Liver (tissue), 9 donors: Measurements from ENCODE around the gene SPATA13. TPM values are rescaled to one million over a fixed set of nuclear protein-coding genes. Genes with fewer than 3 reads are reported as not detected.

Source experiments
- DNase-seq: peaks from one replicate; pipeline ENCODE4 v3.0.0-alpha.2; 2017; ENCODE audit warnings: low spot score
- H3K27ac ChIP-seq, 2 donors: one replicate each; pipeline ENCODE4 v1.7.0; 2013; ENCODE audit warnings: inconsistent platforms in 2 of 2, low read length in 2 of 2, control low read depth in 1 of 2, low read depth in 1 of 2, mild to moderate bottlenecking in 1 of 2
- H3K27me3 ChIP-seq, 4 donors: one replicate each; pipeline versions ENCODE4 v1.6.1 to v1.7.0; 2013; ENCODE audit warnings: low read length in 3 of 4, inconsistent platforms in 1 of 4, mild to moderate bottlenecking in 1 of 4, moderate library complexity in 1 of 4; ENCODE audit not compliant: control insufficient read depth in 4 of 4, insufficient read depth in 4 of 4
- H3K36me3 ChIP-seq, 4 donors: one replicate each; pipeline versions ENCODE4 v1.6.1 to v1.7.0; 2013; ENCODE audit warnings: low read length in 3 of 4, mild to moderate bottlenecking in 3 of 4, low read depth in 1 of 4, moderate library complexity in 1 of 4; ENCODE audit not compliant: control insufficient read depth in 4 of 4, insufficient read depth in 3 of 4
- H3K4me1 ChIP-seq, 4 donors: one replicate each; pipeline versions ENCODE4 v1.6.1 to v1.7.0; 2013; ENCODE audit warnings: low read length in 3 of 4, mild to moderate bottlenecking in 3 of 4, moderate library complexity in 1 of 4; ENCODE audit not compliant: control insufficient read depth in 4 of 4, insufficient read depth in 4 of 4
- H3K4me3 ChIP-seq, 3 donors: one replicate each; pipeline versions ENCODE4 v1.6.1 to v1.7.0; 2013; ENCODE audit warnings: low read length in 3 of 3, control low read depth in 1 of 3, low read depth in 1 of 3, mild to moderate bottlenecking in 1 of 3
- H3K9ac ChIP-seq, 2 donors: one replicate each; pipeline ENCODE4 v1.7.0; 2013; ENCODE audit warnings: low read length in 2 of 2, mild to moderate bottlenecking in 2 of 2, moderate library complexity in 2 of 2, control low read depth in 1 of 2, low read depth in 1 of 2
- H3K9me3 ChIP-seq, 4 donors: one replicate each; pipeline versions ENCODE4 v1.6.1 to v1.7.0; 2013; ENCODE audit warnings: low read length in 3 of 4; ENCODE audit not compliant: control insufficient read depth in 4 of 4
- EGR1 ChIP-seq, 2 donors: IDR thresholded peaks; 2 replicates each; pipeline ENCODE4 v1.6.1; 2016 to 2018; ENCODE audit warnings: antibody characterized with exemption in 2 of 2, low read depth in 2 of 2
- FOXA1 ChIP-seq: IDR thresholded peaks from 2 replicates; pipeline ENCODE4 v1.6.1; 2016; ENCODE audit warnings: antibody characterized with exemption
- FOXA2 ChIP-seq: IDR thresholded peaks from 2 replicates; pipeline ENCODE4 v1.6.1; 2016; ENCODE audit warnings: antibody characterized with exemption
- GABPA ChIP-seq, 2 donors: IDR thresholded peaks in 1 of 2; conservative IDR thresholded peaks in 1 of 2; 2 replicates each; pipeline ENCODE4 v1.6.1; 2016; ENCODE audit warnings: antibody characterized with exemption in 2 of 2, mild to moderate bottlenecking in 1 of 2, moderate library complexity in 1 of 2
- HNF4A ChIP-seq, 2 donors: conservative IDR thresholded peaks; 2 replicates each; pipeline ENCODE4 v1.6.1; 2016; ENCODE audit warnings: antibody characterized with exemption in 2 of 2, mild to moderate bottlenecking in 2 of 2
- HNF4G ChIP-seq: IDR thresholded peaks from 2 replicates; pipeline ENCODE4 v1.6.1; 2016; ENCODE audit warnings: antibody characterized with exemption
- JUND ChIP-seq, 2 donors: IDR thresholded peaks; 2 replicates each; pipeline ENCODE4 v1.6.1; 2016; ENCODE audit warnings: antibody characterized with exemption in 2 of 2
- NR2F2 ChIP-seq: IDR thresholded peaks from 2 replicates; pipeline ENCODE4 v1.6.1; 2016; ENCODE audit warnings: antibody characterized with exemption
- RAD21 ChIP-seq, 2 donors: IDR thresholded peaks; 2 replicates each; pipeline ENCODE4 v1.6.1; 2016; ENCODE audit warnings: antibody characterized with exemption in 2 of 2, mild to moderate bottlenecking in 2 of 2
- RXRA ChIP-seq, 2 donors: IDR thresholded peaks; 2 replicates each; pipeline ENCODE4 v1.6.1; 2017 to 2018; ENCODE audit warnings: antibody characterized with exemption in 2 of 2, mild to moderate bottlenecking in 1 of 2
- SP1 ChIP-seq: IDR thresholded peaks from 2 replicates; pipeline ENCODE4 v1.6.1; 2018; ENCODE audit warnings: antibody characterized with exemption, mild to moderate bottlenecking
- TAF1 ChIP-seq: conservative IDR thresholded peaks from 2 replicates; pipeline ENCODE4 v1.6.1; 2016; ENCODE audit warnings: antibody characterized with exemption, mild to moderate bottlenecking
- YY1 ChIP-seq: IDR thresholded peaks from 2 replicates; pipeline ENCODE4 v1.6.1; 2016; ENCODE audit warnings: antibody characterized with exemption, mild to moderate bottlenecking
- WGBS: extraction: QIAGEN DNeasy Blood & Tissue Kit; methylation state at CpG from one replicate; pipeline ENCODE4 v1.1.7; 2013; 5-methylcytosine and 5-hydroxymethylcytosine counted together
- polyA plus RNA-seq, 2 donors: library from polyadenylated mRNA; stranded (reverse) in 1 of 2; unstranded in 1 of 2; fragments of 200-250 nt in 1 of 2; fragments of >200 nt in 1 of 2; fragmentation: Nextera tagmentation in 1 of 2; extraction: Ambion mirVana in 1 of 2; gene quantifications; one replicate each; pipeline versions ENCODE4 v1.2.1 to v1.2.3, GENCODE V29; 2013 to 2015
- total RNA-seq, 2 donors: library from RNA; depleted of rRNA; stranded (reverse); fragments of >200 nt; gene quantifications; one replicate each; pipeline ENCODE4 v1.2.3, GENCODE V29; 2014
- TF ChIP-seq, protein P1 (sequence below): fragments of 150-350 bp; IDR thresholded peaks from 2 replicates; pipeline ENCODE4 v1.5.1; 2017; ENCODE audit warnings: improper control_type of control experiment, low read depth, low read length; ENCODE audit not compliant: missing input control
- TF ChIP-seq, protein P2 (sequence below): IDR thresholded peaks from 2 replicates; pipeline ENCODE4 v1.6.1; 2016; ENCODE audit warnings: antibody characterized with exemption
- TF ChIP-seq, protein P3 (sequence below): IDR thresholded peaks from 2 replicates; pipeline ENCODE4 v1.6.1; 2016; ENCODE audit warnings: antibody characterized with exemption
- TF ChIP-seq, protein P4 (sequence below): IDR thresholded peaks from 2 replicates; pipeline ENCODE4 v1.6.1; 2016; ENCODE audit warnings: antibody characterized with exemption
- TF ChIP-seq, protein P5 (sequence below): IDR thresholded peaks from 2 replicates; pipeline ENCODE4 v1.6.1; 2016; ENCODE audit warnings: antibody characterized with exemption, mild to moderate bottlenecking
- donor health status: healthy.
- donor health status: healthy.
- donor health status: healthy.
- donor health status: healthy.
- donor health status: healthy.

The SPATA13 gene
- total and polyA plus RNA-seq, 4 donors = 10.0 to 57.6 (median 20.4) TPM

DNA sequence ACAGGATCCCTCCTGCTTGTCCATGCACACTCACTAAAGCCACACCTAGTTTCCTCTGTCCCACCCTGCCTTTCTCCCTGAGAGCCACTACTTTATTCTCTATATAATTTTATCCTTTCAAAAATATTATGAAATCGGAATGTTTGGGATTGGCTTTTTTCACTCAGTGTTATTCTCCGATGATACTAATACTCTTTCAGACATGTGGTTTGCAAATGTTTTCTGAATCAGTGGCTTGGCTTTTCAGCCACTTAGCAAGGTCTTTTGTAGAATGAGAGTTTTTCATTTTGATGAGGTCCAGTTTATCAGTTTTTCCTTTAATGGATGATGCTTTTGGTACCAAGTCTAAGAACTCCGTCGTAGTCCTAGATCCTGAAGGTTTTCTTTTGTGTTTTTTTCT is 11.6 kb downstream of the SPATA13 start:
- WGBS = 98% methylated on average over 4 of the region's 4 CpGs
- Histone ChIP-seq H3K9me3 (no peaks in the 10 kb centered on the region), H3K36me3 (peaks cover 0 to 8% (median 0%) of the 10 kb centered on the region in 4 donors), H3K4me1 (peaks cover 8 to 73% (median 33%) of the 10 kb centered on the region in 4 donors), H3K4me3 (no peak overlapping the region), H3K27me3 (no peaks in the 10 kb centered on the region), H3K9ac (no peak overlapping the region), H3K27ac (no peak overlapping the region)
- no peak for DNase-seq
- no peak for TF ChIP-seq SP1
- TF ChIP-seq NR2F2 = no peak
- TF ChIP-seq RXRA (IDR thresholded peaks at IDR 0.05) = no peak
- TF ChIP-seq, protein P1, sequence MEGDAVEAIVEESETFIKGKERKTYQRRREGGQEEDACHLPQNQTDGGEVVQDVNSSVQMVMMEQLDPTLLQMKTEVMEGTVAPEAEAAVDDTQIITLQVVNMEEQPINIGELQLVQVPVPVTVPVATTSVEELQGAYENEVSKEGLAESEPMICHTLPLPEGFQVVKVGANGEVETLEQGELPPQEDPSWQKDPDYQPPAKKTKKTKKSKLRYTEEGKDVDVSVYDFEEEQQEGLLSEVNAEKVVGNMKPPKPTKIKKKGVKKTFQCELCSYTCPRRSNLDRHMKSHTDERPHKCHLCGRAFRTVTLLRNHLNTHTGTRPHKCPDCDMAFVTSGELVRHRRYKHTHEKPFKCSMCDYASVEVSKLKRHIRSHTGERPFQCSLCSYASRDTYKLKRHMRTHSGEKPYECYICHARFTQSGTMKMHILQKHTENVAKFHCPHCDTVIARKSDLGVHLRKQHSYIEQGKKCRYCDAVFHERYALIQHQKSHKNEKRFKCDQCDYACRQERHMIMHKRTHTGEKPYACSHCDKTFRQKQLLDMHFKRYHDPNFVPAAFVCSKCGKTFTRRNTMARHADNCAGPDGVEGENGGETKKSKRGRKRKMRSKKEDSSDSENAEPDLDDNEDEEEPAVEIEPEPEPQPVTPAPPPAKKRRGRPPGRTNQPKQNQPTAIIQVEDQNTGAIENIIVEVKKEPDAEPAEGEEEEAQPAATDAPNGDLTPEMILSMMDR = no peak
- no peak for TF ChIP-seq FOXA2
- TF ChIP-seq RAD21 (IDR thresholded peaks at IDR 0.05) = no peak
- no peak for TF ChIP-seq FOXA1
- TF ChIP-seq, protein P2, sequence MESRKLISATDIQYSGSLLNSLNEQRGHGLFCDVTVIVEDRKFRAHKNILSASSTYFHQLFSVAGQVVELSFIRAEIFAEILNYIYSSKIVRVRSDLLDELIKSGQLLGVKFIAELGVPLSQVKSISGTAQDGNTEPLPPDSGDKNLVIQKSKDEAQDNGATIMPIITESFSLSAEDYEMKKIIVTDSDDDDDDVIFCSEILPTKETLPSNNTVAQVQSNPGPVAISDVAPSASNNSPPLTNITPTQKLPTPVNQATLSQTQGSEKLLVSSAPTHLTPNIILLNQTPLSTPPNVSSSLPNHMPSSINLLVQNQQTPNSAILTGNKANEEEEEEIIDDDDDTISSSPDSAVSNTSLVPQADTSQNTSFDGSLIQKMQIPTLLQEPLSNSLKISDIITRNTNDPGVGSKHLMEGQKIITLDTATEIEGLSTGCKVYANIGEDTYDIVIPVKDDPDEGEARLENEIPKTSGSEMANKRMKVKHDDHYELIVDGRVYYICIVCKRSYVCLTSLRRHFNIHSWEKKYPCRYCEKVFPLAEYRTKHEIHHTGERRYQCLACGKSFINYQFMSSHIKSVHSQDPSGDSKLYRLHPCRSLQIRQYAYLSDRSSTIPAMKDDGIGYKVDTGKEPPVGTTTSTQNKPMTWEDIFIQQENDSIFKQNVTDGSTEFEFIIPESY = no peak
- TF ChIP-seq EGR1 (IDR thresholded peaks at IDR 0.05; ENCODE audit: low read depth in 2 of 2) = no peak
- TF ChIP-seq JUND (IDR thresholded peaks at IDR 0.05) = no peak
- TF ChIP-seq TAF1 = no peak
- TF ChIP-seq, protein P3, sequence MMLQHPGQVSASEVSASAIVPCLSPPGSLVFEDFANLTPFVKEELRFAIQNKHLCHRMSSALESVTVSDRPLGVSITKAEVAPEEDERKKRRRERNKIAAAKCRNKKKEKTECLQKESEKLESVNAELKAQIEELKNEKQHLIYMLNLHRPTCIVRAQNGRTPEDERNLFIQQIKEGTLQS = no peak
- TF ChIP-seq HNF4A (conservative IDR thresholded peaks at IDR 0.05) = no peak
- no peak for TF ChIP-seq GABPA (IDR thresholded peaks at IDR 0.05 in 1 of 2, conservative IDR thresholded peaks at IDR 0.05 in 1 of 2)
- TF ChIP-seq HNF4G = no peak
- TF ChIP-seq, protein P4, sequence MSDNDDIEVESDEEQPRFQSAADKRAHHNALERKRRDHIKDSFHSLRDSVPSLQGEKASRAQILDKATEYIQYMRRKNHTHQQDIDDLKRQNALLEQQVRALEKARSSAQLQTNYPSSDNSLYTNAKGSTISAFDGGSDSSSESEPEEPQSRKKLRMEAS = no peak
- TF ChIP-seq, protein P5, sequence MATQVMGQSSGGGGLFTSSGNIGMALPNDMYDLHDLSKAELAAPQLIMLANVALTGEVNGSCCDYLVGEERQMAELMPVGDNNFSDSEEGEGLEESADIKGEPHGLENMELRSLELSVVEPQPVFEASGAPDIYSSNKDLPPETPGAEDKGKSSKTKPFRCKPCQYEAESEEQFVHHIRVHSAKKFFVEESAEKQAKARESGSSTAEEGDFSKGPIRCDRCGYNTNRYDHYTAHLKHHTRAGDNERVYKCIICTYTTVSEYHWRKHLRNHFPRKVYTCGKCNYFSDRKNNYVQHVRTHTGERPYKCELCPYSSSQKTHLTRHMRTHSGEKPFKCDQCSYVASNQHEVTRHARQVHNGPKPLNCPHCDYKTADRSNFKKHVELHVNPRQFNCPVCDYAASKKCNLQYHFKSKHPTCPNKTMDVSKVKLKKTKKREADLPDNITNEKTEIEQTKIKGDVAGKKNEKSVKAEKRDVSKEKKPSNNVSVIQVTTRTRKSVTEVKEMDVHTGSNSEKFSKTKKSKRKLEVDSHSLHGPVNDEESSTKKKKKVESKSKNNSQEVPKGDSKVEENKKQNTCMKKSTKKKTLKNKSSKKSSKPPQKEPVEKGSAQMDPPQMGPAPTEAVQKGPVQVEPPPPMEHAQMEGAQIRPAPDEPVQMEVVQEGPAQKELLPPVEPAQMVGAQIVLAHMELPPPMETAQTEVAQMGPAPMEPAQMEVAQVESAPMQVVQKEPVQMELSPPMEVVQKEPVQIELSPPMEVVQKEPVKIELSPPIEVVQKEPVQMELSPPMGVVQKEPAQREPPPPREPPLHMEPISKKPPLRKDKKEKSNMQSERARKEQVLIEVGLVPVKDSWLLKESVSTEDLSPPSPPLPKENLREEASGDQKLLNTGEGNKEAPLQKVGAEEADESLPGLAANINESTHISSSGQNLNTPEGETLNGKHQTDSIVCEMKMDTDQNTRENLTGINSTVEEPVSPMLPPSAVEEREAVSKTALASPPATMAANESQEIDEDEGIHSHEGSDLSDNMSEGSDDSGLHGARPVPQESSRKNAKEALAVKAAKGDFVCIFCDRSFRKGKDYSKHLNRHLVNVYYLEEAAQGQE = no peak
- no peak for TF ChIP-seq YY1
